GM19324 (cell line): ENCODE results near the gene RPP30.
"Not testable (repeated sequence)": the region's sequence is repeated elsewhere in the genome, so short reads cannot be mapped to it uniquely, and the experiment has no call there.

ENCODE experiments used
- ATAC-seq: cut with Tn5 transposase; IDR thresholded peaks from one replicate; pipeline ENCODE4 v1.9.1; 2021; ENCODE audit warnings: mild to moderate bottlenecking, moderate library complexity; ENCODE audit not compliant: unreplicated experiment, low FRiP score

The RPP30 gene

GRCh38 chr10:90866050-90866598, 5.7 kb upstream of the RPP30 start:
- no peak for ATAC-seq

- peak; percentile 44 for ATAC-seq
Observed at GRCh38 chr10:90871279-90871765, 452 bp upstream of the RPP30 start.

- no peak for ATAC-seq
Observed at GRCh38 chr10:90872648-90873020, 860 bp downstream of the RPP30 start.

GRCh38 chr10:90879062-90879461, 7.3 kb downstream of the RPP30 start:
- no peak for ATAC-seq

GRCh38 chr10:90880059-90880719, 8.4 kb downstream of the RPP30 start:
- ATAC-seq = not testable (repeated sequence)

- ATAC-seq = no peak
Observed at GRCh38 chr10:90884431-90884830, 12.7 kb downstream of the RPP30 start.

- ATAC-seq = no peak
Observed at GRCh38 chr10:90885176-90885575, 13.4 kb downstream of the RPP30 start.

- no peak for ATAC-seq
Observed at GRCh38 chr10:90887555-90887954, 15.8 kb downstream of the RPP30 start.

GRCh38 chr10:90888387-90888786, 16.6 kb downstream of the RPP30 start:
- ATAC-seq = no peak

- no peak for ATAC-seq
Observed at GRCh38 chr10:90889636-90890035, 17.9 kb downstream of the RPP30 start.

GRCh38 chr10:90890347-90890746, 18.6 kb downstream of the RPP30 start:
- no peak for ATAC-seq

GRCh38 chr10:90893190-90893589, 21.4 kb downstream of the RPP30 start:
- no peak for ATAC-seq

GRCh38 chr10:90896916-90897315, 25.1 kb downstream of the RPP30 start:
- ATAC-seq = not testable (repeated sequence)

- ATAC-seq = no peak
Observed at GRCh38 chr10:90905925-90906324, 34.2 kb downstream of the RPP30 start.

- no peak for ATAC-seq
Observed at GRCh38 chr10:90906596-90906995, 34.8 kb downstream of the RPP30 start.

GRCh38 chr10:90911133-90912051, 39.6 kb downstream of the RPP30 start:
- no peak for ATAC-seq

GRCh38 chr10:90912174-90912573, 40.4 kb downstream of the RPP30 start:
- ATAC-seq = no peak

- ATAC-seq = no peak
Observed at GRCh38 chr10:90912854-90913479, 41.2 kb downstream of the RPP30 start.

- ATAC-seq = no peak
Observed at GRCh38 chr10:90913774-90914420, 42.1 kb downstream of the RPP30 start.

GRCh38 chr10:90914992-90915765, 43.4 kb downstream of the RPP30 start:
- no peak for ATAC-seq
